DOHH2 (cell line): ENCODE measurements around the gene KIF26B.

Experiments
- H3F3A ChIP-seq: fragments of 200-600 bp; sonication (generic), shearing (Covaris generic); 2 replicates; pipeline ENCODE4 v1.6.0; 2016; ENCODE audit warnings: antibody characterized with exemption, mild to moderate bottlenecking; ENCODE audit not compliant: control insufficient read depth, insufficient read depth
- H3K27ac ChIP-seq: fragments of 200-600 bp; sonication (generic); 2 replicates; pipeline ENCODE4 v1.5.1; 2014; ENCODE audit warnings: low read depth, mild to moderate bottlenecking, low read length, moderate library complexity
- H3K27me3 ChIP-seq: fragments of 200-600 bp; sonication (generic); 2 replicates; pipeline ENCODE4 v1.6.1; 2014; ENCODE audit warnings: mild to moderate bottlenecking, low read length, mixed read lengths; ENCODE audit not compliant: control insufficient read depth
- H3K36me3 ChIP-seq: fragments of 200-600 bp; sonication (generic); 2 replicates; pipeline ENCODE4 v1.6.1; 2014; ENCODE audit warnings: mild to moderate bottlenecking, low read length, moderate library complexity, mixed read lengths; ENCODE audit not compliant: control insufficient read depth
- H3K4me1 ChIP-seq: fragments of 200-600 bp; sonication (generic); 2 replicates; pipeline ENCODE4 v1.6.1; 2014; ENCODE audit warnings: mild to moderate bottlenecking, low read length, mixed read lengths; ENCODE audit not compliant: control insufficient read depth
- H3K4me2 ChIP-seq: fragments of 200-600 bp; sonication (generic); 2 replicates; pipeline ENCODE4 v1.6.0; 2014; ENCODE audit warnings: mild to moderate bottlenecking, low read length, moderate library complexity
- H3K4me3 ChIP-seq: fragments of 200-600 bp; sonication (generic); 2 replicates; pipeline ENCODE4 v1.5.1; 2014; ENCODE audit warnings: mild to moderate bottlenecking, low read length, mixed read lengths
- H3K79me2 ChIP-seq: fragments of 200-600 bp; sonication (generic); 2 replicates; pipeline ENCODE4 v1.6.1; 2014; ENCODE audit warnings: mild to moderate bottlenecking, low read length, mixed read lengths; ENCODE audit not compliant: control insufficient read depth
- H3K9me2 ChIP-seq: fragments of 200-600 bp; sonication (generic); replicated peaks from 2 replicates; pipeline ENCODE4 v1.6.1; 2014; ENCODE audit warnings: mild to moderate bottlenecking, low read length, mixed read lengths; ENCODE audit not compliant: control insufficient read depth
- H3K9me3 ChIP-seq: fragments of 200-600 bp; sonication (generic); 2 replicates; pipeline ENCODE4 v1.6.1; 2014; ENCODE audit warnings: antibody characterized with exemption, low read length, mixed read lengths; ENCODE audit not compliant: control insufficient read depth, insufficient read depth
- H4K20me1 ChIP-seq: fragments of 200-600 bp; sonication (generic); 2 replicates; pipeline ENCODE4 v1.6.0; 2014; ENCODE audit warnings: low read depth, mild to moderate bottlenecking, antibody characterized with exemption, low read length, moderate library complexity; ENCODE audit not compliant: control insufficient read depth, insufficient read depth
- EZH2phosphoT487 ChIP-seq: fragments of 200-600 bp; sonication (generic); IDR thresholded peaks from 2 replicates; pipeline ENCODE4 v1.6.1; 2017; ENCODE audit warnings: borderline replicate concordance, mild to moderate bottlenecking, antibody characterized with exemption, low read length, moderate library complexity, mixed read lengths
- TF ChIP-seq, protein P1 (sequence below): fragments of 200-600 bp; sonication (generic); IDR thresholded peaks from one replicate; pipeline ENCODE4 v1.5.1; 2014; ENCODE audit warnings: antibody characterized with exemption, mild to moderate bottlenecking, low read depth, low read length; ENCODE audit not compliant: poor library complexity, severe bottlenecking

The KIF26B gene

GRCh38 chr1:245700631-245701030, 545.8 kb downstream of the KIF26B start:
- Histone ChIP-seq H3K9me2 (no peaks in the 10 kb centered on the region), H3K4me3 (no peak overlapping the region), H3K79me2 (no peaks in the 10 kb centered on the region), H3K27ac (no peak overlapping the region), H3K9me3 (no peaks in the 10 kb centered on the region), H3K27me3 (no peaks in the 10 kb centered on the region), H3K4me1 (peaks cover 14% of the 10 kb centered on the region), H4K20me1 (no peaks in the 10 kb centered on the region), H3F3A (no peaks in the 10 kb centered on the region), H3K4me2 (no peak overlapping the region), H3K36me3 (no peaks in the 10 kb centered on the region)
- TF ChIP-seq, protein P1, sequence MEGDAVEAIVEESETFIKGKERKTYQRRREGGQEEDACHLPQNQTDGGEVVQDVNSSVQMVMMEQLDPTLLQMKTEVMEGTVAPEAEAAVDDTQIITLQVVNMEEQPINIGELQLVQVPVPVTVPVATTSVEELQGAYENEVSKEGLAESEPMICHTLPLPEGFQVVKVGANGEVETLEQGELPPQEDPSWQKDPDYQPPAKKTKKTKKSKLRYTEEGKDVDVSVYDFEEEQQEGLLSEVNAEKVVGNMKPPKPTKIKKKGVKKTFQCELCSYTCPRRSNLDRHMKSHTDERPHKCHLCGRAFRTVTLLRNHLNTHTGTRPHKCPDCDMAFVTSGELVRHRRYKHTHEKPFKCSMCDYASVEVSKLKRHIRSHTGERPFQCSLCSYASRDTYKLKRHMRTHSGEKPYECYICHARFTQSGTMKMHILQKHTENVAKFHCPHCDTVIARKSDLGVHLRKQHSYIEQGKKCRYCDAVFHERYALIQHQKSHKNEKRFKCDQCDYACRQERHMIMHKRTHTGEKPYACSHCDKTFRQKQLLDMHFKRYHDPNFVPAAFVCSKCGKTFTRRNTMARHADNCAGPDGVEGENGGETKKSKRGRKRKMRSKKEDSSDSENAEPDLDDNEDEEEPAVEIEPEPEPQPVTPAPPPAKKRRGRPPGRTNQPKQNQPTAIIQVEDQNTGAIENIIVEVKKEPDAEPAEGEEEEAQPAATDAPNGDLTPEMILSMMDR: no peak
- TF ChIP-seq EZH2phosphoT487: no peak

GRCh38 chr1:245701631-245702030, 546.8 kb downstream of the KIF26B start:
- H3K79me2 ChIP-seq: no peaks in the 10 kb centered on the region
- TF ChIP-seq, protein P1: no peak
- TF ChIP-seq EZH2phosphoT487: no peak
- H3K4me3 ChIP-seq: no peak overlapping the region
- H3K9me2 ChIP-seq: no peaks in the 10 kb centered on the region
- no peaks in the 10 kb centered on the region for H4K20me1 ChIP-seq
- H3F3A ChIP-seq: no peaks in the 10 kb centered on the region
- no peaks in the 10 kb centered on the region for H3K9me3 ChIP-seq
- H3K36me3 ChIP-seq: no peaks in the 10 kb centered on the region
- no peaks in the 10 kb centered on the region; the same call in 1 of the 2 replicates for H3K27me3 ChIP-seq
- no peak overlapping the region for H3K27ac ChIP-seq
- H3K4me1 ChIP-seq: peaks cover 14% of the 10 kb centered on the region
- no peak overlapping the region for H3K4me2 ChIP-seq

- Histone ChIP-seq H3K27ac (no peak overlapping the region), H4K20me1 (no peaks in the 10 kb centered on the region), H3K4me3 (no peak overlapping the region), H3K9me3 (no peaks in the 10 kb centered on the region), H3K27me3 (no peaks in the 10 kb centered on the region; the same call in 1 of the 2 replicates), H3F3A (no peaks in the 10 kb centered on the region), H3K36me3 (no peaks in the 10 kb centered on the region), H3K4me2 (no peak overlapping the region), H3K4me1 (peaks cover 14% of the 10 kb centered on the region), H3K79me2 (no peaks in the 10 kb centered on the region), H3K9me2 (no peaks in the 10 kb centered on the region)
- TF ChIP-seq, protein P1: no peak
- TF ChIP-seq EZH2phosphoT487: no peak
These were observed 547.6 kb downstream of the KIF26B start for GRCh38 chr1:245702346-245702745.
